Measurements from ENCODE around the gene ITGA7. TPM values are rescaled to one million over a fixed set of nuclear protein-coding genes. Genes with fewer than 3 reads are reported as not detected.
A peak's percentile ranks its signal among the peaks of the same experiment; 100 is the strongest.

ITGA7 gene
- total RNA-seq, 1 experiment from 2014 or later, result 14.7 TPM

GRCh38 chr12:55708695-55709233 is 1.1 kb upstream of the ITGA7 start:
- Histone ChIP-seq H3K27ac (ENCODE audit: low read depth, low read length, poor library complexity, severe bottlenecking) (no peak overlapping the region), H3K36me3 (ENCODE audit: insufficient read depth, low read length, poor library complexity, severe bottlenecking) (no peaks in the 10 kb centered on the region), H3K27me3 (replicated peaks; ENCODE audit: insufficient read depth, low read depth, low read length, poor library complexity) (no peaks in the 10 kb centered on the region), H3K4me1 (ENCODE audit: insufficient read depth, low read length, poor library complexity, severe bottlenecking) (peaks cover 14% of the 10 kb centered on the region), H3K9me3 (ENCODE audit: low read depth, low read length, poor library complexity, severe bottlenecking) (no peaks in the 10 kb centered on the region), H3K4me3 (ENCODE audit: low read depth, low read length, poor library complexity, severe bottlenecking) (peak overlapping the region; percentile 58)
- intact Hi-C loops (cut with micrococcal nuclease; ENCODE audit: unreplicated experiment), result no loop called here
- ChIA-PET CTCF (no interaction called here), POLR2A (ENCODE audit: low non-redundant PET) (no interaction called here)
- DNase-seq (ENCODE audit: low spot score), result no peak
- no peak for TF ChIP-seq EZH2 (IDR thresholded peaks at IDR 0.05; ENCODE audit: borderline replicate concordance, low read depth, low read length, poor library complexity, severe bottlenecking)
- no peak for TF ChIP-seq CTCF (conservative IDR thresholded peaks at IDR 0.05; ENCODE audit: low read depth, low read length)
- no TSS peak for BruUV-seq (replicated peaks)

- no peak for DNase-seq (ENCODE audit: low spot score)
- no peak for TF ChIP-seq EZH2 (IDR thresholded peaks at IDR 0.05; ENCODE audit: borderline replicate concordance, low read depth, low read length, poor library complexity, severe bottlenecking)
- no peak for TF ChIP-seq CTCF (conservative IDR thresholded peaks at IDR 0.05; ENCODE audit: low read depth, low read length)
- H3K36me3 ChIP-seq (ENCODE audit: insufficient read depth, low read length, poor library complexity, severe bottlenecking), result no peaks in the 10 kb centered on the region
- no peaks in the 10 kb centered on the region for H3K27me3 ChIP-seq (replicated peaks; ENCODE audit: insufficient read depth, low read depth, low read length, poor library complexity)
- no peak overlapping the region for H3K27ac ChIP-seq (ENCODE audit: low read depth, low read length, poor library complexity, severe bottlenecking)
- H3K4me1 ChIP-seq (ENCODE audit: insufficient read depth, low read length, poor library complexity, severe bottlenecking), result peaks cover 14% of the 10 kb centered on the region
- H3K4me3 ChIP-seq (ENCODE audit: low read depth, low read length, poor library complexity, severe bottlenecking), result peak overlapping the region; percentile 58
- intact Hi-C loops (cut with micrococcal nuclease; ENCODE audit: unreplicated experiment), result no loop called here
- H3K9me3 ChIP-seq (ENCODE audit: low read depth, low read length, poor library complexity, severe bottlenecking), result no peaks in the 10 kb centered on the region
- no TSS peak for BruUV-seq (replicated peaks)
- ChIA-PET CTCF (interaction anchor here (1.0 kb wide), 1 partner anchor 31 kb away, joined by 3 read pairs; no protein-coding TSS in a partner anchor), POLR2A (ENCODE audit: low non-redundant PET) (no interaction called here)
Measured at GRCh38 chr12:55707219-55707671, 459 bp downstream of the ITGA7 start.

- H3K4me3 ChIP-seq (ENCODE audit: low read depth, low read length, poor library complexity, severe bottlenecking), result peak overlapping the region; percentile 58
- no peaks in the 10 kb centered on the region for H3K27me3 ChIP-seq (replicated peaks; ENCODE audit: insufficient read depth, low read depth, low read length, poor library complexity)
- H3K27ac ChIP-seq (ENCODE audit: low read depth, low read length, poor library complexity, severe bottlenecking), result no peak overlapping the region
- H3K9me3 ChIP-seq (ENCODE audit: low read depth, low read length, poor library complexity, severe bottlenecking), result no peaks in the 10 kb centered on the region
- ChIA-PET POLR2A (ENCODE audit: low non-redundant PET) (no interaction called here), CTCF (interaction anchor here (1.0 kb wide), 1 partner anchor 32 kb away, joined by 3 read pairs; no protein-coding TSS in a partner anchor)
- H3K4me1 ChIP-seq (ENCODE audit: insufficient read depth, low read length, poor library complexity, severe bottlenecking), result peaks cover 14% of the 10 kb centered on the region
- H3K36me3 ChIP-seq (ENCODE audit: insufficient read depth, low read length, poor library complexity, severe bottlenecking), result no peaks in the 10 kb centered on the region
- BruUV-seq (replicated peaks), result no TSS peak
- DNase-seq (ENCODE audit: low spot score), result no peak
- TF ChIP-seq CTCF (conservative IDR thresholded peaks at IDR 0.05; ENCODE audit: low read depth, low read length) (no peak), EZH2 (IDR thresholded peaks at IDR 0.05; ENCODE audit: borderline replicate concordance, low read depth, low read length, poor library complexity, severe bottlenecking) (no peak)
- intact Hi-C loops (cut with micrococcal nuclease; ENCODE audit: unreplicated experiment), result no loop called here
Measured at GRCh38 chr12:55706568-55707218, 1.0 kb downstream of the ITGA7 start.
